Stimulated activated CD8-positive, alpha-beta memory T cell treated with anti-CD3 and anti-CD28 coated beads, Interleukin-12 subunit alpha, Interleukin-12 subunit beta, amount 100 ng/mL, for 1 hour (primary cell): Measurements from ENCODE around the gene DUSP3.
"Not testable (repeated sequence)": the region's sequence is repeated elsewhere in the genome, so short reads cannot be mapped to it uniquely, and the experiment has no call there.

ENCODE experiments used
- DNase-seq: peaks from one replicate; pipeline ENCODE4 v3.0.0-alpha.2; 2020; ENCODE audit warnings: low read depth

Gene DUSP3

DNA sequence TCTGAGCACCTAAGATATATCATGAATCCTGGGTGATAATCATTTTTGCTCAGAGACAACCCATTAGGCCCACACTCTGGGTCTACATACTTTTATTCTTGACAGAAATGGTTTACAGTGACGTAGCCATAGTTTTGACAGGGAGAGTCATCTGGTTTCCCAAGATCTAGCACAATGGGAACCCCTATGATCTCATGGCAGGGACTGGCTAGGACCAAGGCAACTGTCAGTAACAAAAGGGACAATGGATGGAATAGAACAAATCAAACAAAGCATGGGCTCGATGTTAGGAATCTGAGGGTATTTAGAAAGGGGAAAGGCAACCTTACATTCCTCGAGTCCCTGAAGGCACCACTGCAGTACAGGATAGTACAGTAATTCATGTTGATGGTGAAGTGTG lies 22.0 kb upstream of the DUSP3 start:
- DNase-seq, result no peak

DNA sequence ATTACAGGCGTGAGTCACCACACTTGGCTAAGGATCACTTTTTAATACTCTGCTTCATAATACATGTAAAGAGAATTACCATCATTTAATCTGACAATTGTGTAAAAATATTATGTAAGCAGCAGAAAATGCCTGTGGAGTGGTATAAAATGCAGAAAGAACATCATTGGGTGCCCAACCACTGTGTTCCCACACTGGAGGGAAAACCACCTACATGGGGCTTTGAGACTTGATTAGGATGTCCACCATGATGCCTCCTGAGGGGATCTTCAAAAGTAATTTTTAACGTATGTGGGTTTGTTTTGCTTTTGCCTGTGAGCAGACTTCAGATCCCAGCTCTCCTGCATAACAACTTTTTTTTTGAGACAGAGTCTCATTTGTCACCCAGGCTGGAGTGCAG lies 20.3 kb upstream of the DUSP3 start:
- no peak for DNase-seq

DNA sequence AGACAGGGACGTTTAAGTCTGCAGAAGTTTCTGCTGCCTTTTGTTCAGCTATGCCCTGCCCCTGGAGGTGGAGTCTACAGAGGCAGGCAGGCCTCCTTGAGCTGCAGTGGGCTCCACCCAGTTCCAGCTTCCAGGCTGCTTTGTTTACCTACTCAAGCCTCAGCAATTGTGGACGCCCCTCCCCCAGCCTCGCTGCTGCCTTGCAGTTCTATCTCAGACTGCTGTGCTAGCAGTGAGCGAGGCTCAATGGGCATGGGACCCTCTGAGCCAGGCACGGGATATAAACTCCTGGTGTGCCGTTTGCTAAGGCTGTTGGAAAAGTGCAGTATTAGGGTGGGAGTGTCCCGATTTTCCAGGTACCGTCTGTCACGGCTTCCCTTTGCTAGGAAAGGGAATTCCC lies 19.2 kb upstream of the DUSP3 start:
- DNase-seq, result not testable (repeated sequence)

DNA sequence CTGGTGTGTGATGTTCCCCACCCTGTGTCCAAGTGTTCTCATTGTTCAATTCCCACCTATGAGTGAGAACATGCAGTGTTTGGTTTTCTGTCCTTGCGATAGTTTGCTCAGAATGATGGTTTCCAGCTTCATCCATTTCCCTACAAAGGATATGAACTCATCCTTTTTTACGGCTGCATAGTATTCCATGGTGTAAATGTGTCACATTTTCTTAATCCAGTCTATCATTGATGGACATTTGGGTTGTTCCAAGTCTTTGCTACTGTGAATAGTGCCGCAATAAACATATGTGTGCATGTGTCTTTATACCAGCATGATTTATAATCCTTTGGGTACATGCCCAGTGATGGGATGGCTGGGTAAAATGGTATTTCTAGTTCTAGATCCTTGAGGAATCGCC lies 13.9 kb upstream of the DUSP3 start:
- not testable (repeated sequence) for DNase-seq

DNA sequence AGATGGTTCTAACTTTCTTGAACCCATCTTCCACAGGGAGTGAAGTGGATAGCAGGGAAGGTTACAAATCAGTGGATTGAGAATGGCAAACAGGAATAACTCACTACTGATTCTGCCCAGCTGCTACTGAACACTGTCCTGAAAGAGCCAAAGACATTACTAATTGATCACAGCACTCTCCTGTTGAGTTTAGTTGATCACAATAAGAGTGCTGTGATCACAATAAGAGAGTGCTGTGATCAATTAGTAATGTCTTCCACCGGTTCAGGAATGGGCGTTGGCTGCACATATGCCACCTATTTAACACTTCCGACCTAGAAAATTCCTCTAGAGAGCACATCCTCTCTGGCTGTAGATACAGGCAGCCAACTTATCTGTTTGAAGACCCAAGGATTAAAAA lies 12.8 kb upstream of the DUSP3 start:
- no peak for DNase-seq

DNA sequence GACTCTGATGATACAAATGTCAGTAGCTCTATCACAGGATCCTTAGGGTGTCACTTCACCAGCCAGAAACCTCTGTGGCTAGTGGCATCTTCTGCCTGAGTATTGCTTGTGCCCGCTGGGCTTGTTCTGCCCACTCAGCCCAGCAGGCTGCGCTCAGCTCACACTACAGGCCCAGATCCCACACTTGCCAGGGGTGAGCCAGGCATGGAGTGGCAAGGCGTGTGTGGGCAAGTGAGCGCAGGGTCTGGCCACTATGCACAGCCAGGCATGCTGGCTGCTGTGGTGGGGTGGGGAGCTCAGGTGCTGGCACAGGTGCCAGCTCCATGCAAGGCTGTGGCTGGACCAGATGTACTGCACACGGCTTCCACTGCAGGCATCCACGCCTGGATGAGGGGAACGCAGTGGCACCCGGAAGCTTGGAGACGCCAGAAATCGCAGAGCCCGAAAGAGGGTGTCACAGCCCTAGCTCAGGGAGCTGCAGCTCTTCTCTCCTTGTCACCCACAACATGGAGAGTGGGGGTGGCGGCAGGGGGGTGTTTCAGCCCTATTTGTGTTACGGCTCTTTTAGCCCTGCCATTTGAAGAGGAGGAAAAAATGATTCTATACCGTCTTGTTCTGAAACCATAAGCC lies 11.6 kb upstream of the DUSP3 start:
- DNase-seq, result no peak

DNA sequence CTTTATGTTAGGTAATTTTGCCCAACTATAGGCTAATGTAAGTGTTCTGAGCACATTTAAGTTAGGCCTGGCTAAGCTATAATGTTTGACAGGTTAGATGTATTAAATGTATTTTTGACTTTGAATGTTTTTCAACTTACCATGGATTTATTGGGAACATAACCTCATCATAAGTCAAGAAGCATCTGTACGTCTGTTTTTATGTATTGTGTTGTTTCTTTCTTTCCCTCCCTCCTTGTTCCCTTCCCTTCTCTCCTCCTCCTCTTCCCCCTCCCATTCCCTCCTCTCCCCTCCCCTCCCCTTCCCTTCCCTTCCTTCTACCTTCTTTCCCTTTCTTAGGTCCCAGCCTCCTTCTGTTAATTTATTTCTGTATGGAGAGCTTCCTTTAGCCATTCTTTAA lies 10.7 kb upstream of the DUSP3 start:
- DNase-seq, result no peak

DNA sequence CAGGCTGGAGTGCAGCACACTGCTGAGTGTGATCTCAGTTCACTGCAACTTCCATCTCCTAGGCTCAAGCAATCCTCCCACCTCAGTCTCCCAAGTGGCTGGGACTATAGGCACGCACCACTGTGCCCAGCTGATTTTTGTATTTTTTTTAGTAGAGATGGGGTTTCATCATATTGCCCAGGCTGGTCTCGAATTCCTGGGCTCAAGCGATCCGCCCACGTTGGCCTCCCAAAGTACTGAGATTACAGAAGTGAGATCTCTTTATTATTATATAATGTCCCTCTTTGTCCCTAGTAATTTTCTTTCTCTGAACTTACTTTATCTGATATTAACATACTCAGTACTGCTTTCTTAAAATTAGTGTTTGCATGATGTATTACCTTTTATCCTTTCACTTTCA lies 9.8 kb upstream of the DUSP3 start:
- no peak for DNase-seq

DNA sequence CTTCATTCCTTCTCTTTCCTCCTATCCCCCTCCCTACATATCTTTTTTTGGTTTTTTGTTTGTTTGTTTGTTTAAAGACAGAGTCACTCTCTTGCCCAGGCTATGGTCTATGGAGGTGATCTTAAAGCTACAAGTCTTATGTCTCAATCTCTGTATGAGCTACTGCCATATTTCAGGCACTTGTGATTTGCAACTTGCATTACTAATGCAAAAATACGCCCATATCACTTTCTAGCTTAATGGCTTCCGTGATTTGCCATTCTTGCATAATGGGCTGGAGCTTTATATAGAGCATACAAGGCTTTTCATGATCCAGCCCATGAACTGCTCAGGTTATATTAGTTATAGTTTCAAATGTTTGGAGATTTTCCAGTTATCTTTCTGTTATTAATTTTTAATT lies 9.0 kb upstream of the DUSP3 start:
- no peak for DNase-seq

DNA sequence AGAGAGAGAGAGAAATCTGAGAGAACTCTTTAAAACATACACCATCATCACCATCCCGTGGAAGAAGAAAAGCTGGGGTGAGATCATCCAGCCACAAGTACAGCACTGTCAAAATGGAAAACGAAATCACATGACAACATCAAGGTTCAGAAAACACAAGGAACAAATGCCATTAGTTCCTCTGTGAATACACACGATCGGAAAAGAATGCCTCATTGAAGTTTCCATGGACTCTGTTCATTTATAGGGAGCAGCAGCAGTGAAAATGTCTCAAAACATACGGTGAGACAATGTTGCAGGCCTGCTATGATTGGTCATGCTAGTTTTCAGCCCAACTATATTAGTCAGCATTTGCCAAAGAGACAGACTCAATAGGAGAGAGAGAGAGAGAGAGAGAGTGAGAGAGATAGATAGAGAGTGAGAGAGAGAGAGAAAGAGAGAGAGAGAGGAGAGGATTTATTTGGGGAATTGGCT lies 5.9 kb upstream of the DUSP3 start:
- DNase-seq, result no peak

DNA sequence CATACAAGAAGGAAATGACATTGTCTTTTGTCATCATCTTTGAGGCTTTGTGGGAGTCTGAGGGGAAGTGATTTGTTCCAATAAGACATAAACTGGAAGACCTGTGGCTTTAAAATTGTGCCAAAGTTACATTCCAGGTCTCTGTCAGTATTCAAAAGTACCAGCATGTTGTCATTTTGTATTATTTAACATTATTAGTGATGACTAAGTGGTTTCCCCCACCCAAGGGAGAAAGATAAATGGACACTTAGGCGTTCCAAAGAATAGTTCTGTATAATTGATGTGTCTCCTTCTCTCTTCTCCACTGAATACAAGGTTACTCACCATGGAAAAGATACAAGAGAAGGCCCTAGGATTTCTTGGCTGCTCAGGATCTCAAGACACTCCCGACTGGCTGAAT lies 5.3 kb upstream of the DUSP3 start:
- no peak for DNase-seq

DNA sequence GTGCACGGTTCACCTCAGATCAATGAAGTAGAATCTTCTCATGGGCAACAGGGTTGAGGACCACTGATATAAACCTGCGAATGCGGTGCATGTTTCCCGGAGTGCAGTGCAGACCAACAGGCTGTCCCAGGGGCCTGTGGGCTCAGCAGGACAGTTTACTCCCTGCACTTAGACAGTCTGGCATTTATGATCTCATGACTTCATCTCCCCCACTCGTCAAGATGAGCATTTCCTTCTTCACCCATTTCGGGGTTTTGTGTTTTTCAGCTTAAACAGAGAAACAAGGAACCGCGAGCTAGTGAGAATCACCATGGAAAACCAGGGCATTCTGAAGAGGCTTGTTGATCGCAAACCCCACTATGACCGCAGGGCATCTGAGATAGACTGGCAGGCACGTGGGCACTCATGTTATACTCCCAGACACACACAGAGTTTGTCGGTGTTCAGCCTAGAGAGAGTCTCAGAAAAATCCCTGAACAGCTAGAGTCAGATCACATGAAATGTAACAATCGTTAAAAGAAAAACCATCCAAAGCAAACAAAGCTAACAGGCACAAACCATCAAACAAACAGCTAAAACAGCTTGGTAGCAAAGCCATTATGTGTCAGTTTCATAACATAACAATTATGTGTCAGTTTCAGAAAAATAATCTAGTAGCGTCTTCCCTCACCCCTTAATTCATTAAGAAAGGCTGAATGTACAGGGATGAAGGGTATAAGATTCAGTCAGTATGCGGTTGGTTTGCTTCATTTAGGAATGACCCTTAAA lies 4.3 kb upstream of the DUSP3 start:
- DNase-seq, result no peak

DNA sequence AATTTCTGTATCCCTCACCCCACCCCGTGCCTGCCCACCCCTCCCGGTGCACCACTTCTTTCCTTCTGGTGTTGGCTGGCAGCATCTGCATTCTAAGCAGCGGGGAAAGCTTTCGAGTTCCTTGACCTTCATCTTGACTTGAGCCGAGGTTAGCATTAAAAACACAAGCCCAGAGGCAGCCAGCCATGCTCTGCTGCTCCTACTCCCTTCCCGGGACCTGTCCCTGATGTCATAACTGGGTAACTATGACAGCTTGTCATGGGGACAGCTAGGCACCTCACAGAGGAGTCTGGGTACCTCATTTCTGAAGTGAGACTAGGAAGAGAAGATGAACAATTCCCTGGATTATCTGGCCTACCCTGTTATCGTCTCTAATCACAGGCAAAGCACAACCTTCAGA lies 1.4 kb upstream of the DUSP3 start, which contains the start of gene CFAP97D1:
CFAP97D1 (plus strand) TSS at position 301 of the 400 bp plus-strand sequence; CDS start at position 329, 28 bp downstream.
- no peak for DNase-seq

DNA sequence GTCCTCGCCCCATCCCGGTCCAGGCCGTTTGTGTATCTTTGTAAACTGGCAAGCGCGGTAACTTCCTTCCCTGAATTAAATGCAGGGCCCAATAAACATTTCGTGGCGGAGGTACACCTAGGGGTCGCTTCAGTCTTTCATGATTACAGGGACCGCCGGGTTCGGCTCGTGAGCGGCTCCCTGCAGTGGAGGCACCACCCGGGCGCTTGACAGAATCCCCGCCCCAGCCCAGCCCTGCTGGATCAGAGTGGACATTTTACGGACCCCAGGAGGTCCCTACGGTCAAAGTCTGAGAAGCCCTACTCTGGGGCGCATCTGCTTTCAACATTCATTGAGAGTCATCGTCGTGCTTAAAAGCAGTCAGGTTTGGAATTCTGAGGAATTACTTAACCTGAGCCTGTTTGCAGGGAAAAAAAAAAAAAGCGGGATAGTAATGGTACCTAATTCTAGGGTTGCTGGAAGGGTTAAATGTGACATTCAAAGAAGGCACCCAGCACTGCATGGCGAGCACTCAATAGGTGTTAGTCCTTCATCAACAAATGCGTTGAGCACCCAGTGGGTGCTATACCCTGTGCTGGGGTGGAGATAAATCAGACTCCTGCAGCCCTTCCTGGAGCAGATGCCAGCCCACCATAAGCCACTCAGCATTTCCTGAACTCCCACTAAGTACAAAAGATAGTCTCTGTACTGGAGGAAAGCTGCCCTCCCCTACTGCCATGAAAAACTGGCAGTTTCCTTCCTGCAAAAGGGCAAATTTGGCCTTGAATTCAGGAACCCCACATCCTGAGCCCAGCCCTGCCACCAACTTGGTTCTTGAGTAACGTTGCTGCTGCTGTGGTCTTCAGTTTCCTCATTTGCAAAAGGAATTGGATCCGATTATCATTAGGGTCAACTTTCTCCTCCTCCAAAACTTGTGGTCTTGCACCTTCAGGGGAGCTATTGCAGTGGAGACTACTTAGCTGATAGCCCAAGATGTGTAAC lies 658 bp upstream of the DUSP3 start:
- no peak for DNase-seq

DNA sequence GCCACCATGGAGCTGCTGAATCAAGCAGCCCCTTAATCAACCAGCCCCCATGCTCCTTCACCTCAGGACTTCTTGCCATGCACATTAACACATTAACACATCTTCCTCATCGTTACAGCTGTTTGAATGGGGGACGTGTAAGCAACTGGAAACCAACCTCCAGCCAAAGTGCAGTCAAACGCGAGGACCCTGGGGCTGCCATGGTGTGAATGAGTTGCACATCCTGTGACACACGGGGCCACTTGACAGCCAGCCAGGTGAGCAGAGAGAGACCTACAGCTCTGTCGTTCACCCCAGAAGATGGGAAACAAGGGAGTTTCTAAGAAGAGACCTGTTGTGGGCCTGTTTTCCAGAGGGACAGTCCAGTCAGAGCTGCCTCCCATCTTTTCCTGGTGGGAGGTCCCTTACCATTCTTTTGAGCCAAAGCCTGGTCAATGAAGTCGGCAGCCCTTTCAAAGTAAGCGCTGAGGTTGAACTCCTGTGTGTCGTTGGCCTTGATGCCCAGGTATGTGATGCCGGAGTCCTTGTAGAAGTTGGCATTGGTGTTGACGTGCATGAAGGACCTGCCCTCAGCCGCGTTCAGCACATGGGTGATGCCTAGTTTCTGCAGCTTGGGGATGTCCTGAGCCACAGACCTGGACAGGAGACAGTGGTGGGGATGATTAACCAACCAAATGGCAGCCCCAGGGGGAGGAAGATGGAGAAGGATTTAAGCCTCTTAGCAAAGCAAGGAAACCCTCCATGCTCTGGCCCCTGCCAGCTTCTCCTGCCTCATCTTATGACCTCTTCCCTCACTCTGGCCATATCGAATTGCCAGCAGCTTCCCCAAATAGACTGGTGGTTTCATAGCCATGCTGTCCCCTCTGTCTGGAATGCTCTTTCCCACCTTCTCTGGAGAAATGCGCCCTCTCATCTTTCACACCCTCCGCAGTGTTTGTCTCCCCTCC lies 4.2 kb downstream of the DUSP3 start:
- no peak for DNase-seq

DNA sequence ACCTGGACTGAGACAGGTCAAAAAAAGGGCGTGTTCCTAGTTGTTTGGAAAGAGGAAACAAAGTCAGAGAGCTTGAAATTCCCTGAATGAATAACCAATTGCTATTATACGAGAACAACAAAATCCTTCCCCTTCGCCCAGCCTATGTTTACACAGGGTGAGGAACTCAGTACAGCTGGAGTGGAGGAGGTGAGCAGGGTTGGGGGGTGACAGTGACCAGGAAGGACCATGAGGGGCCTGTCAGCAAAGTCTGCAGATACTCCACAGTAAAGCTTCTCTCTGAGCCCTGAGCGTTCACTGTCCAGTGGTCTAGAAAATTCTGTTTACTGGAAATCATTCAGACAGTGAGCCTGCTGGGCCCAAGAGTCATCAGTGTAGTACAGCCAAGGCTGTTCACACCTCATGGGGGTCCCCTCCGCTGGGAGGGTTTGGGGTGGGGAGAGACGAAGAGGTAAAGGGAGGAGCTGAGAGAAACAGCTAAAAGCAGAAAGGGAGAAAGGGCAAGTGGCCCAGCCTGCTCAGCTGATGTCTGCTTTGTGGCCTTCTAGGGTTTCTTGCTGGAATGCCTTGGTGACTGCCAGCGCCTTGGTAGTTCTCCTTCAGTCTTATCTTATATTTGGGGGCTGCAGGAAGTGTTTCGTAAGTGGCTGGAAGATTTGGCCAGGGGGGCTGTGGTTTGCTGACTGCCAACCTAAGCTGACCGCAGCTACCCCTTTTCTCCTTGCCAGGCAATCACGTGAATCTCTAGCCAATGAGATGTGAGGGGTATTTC lies 5.7 kb downstream of the DUSP3 start:
- no peak for DNase-seq

DNA sequence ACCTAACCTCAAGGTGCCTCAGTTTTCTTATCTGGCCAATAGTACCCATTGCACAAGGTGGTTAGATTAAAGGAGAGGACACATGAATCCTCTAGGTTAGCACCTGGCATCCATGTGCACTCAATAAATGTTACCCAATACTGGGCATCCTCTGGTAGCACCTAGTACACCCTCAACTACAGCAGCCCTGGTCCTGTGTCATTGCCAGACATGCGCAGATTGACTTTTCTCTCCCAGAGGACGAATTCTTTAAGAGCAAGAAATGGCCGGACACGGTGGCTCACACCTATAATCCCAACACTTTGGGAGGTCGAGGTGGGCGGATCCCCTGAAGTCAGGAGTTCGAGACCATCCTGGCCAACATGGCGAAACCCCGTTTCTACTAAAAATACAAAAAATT lies 7.3 kb downstream of the DUSP3 start:
- DNase-seq, result no peak

DNA sequence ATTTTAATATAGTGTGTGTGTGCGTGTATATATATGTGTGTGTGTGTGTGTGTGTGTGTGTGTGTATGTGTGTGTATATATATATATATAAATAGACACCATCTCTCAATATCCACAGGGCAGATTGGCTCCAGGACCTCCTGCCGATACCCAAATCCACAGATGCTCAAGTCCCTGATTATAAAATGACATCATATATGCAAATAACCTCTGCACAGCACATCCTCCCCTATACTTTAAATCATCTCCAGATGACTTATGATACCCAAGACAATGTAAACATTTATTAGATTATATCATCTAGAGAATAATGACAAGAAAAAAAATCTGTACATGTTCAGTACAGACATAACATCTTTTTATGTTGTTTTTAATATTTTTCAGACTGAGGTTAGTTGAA lies 7.8 kb downstream of the DUSP3 start:
- DNase-seq, result no peak

DNA sequence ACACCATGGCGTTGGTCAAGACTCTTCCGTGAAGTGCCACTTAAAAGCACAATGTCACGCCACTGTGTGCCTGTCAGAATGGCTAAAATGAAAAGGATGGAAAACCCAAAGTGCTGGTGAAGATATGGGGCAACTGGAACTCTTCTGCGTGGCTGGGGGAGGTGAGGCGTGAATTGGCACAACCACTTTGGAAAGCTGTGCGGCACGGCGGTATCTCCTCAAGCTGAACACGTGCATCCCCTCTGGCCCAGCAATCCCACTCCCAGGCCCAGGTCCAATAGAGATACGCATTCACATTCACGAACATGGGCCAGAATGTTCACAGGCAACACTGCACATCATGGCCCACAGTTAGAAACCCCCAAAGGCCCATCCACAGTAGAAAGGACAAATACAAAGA lies 8.9 kb downstream of the DUSP3 start:
- DNase-seq, result no peak

DNA sequence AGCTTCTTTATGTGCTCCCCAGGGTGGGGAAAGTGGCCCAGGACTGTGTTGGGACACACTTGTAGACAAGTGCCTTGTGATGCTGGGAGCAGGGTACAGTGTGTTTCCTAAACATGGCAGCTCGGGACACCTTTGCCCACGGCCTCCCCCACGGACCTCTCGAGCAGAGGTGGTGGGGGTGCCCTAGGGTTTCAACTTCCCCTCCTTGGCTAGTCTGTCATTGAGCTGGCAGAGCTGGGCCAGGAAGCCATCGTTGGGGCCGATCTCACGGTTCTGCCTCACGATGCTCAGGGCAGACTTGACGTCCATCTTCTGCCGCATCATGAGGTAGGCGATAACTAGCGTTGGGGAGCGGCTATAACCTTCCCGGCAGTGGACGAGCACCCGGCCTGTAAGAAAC lies 9.4 kb downstream of the DUSP3 start:
- no peak for DNase-seq

DNA sequence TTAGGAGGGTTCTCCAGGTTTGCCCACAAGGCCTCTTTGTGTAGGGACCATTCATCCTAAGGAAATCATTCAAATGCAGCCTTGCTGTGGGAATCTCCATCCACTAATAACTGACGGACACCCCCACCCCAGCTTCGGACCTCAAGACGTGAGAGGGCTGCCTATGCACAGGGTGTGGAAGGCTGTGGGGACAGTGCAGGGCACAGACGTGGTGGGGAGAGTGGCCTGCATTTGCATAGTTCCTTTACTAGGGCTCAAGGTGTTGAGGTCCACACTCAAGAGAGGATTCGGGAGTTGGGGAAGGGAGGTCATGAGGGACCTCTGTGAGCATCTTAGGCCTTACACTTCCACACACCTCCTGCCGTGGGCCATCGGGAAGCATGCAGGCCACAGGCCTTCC lies 9.8 kb downstream of the DUSP3 start:
- no peak for DNase-seq
